GM19238 (cell line): ENCODE measurements around the gene PPP4R3B.
"Not testable (repeated sequence)": the region's sequence is repeated elsewhere in the genome, so short reads cannot be mapped to it uniquely, and the experiment has no call there.

Experiments used
- DNase-seq: peaks from one replicate; pipeline ENCODE4 v3.0.0; 2011; ENCODE audit warnings: low spot score; ENCODE audit not compliant: insufficient read length

Gene PPP4R3B

DNA sequence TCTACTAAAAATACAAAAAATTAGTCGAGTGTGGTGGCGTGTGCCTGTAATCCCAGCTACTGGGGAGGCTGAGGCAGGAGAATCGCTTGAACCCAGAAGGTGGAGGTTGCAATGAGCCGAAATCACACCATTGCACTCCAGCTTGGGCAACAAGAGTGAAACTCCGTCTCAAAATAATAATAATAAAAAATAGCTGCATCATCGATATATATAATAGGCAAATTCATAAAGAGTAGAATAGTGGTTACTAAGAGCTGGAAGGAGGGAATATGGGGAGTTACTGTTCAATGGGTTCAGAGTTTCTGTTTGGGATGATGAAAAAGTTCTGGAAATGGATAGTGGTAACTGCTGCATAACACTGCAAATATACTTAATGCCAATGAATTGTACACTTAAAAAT lies 20.6 kb downstream of the PPP4R3B start:
- DNase-seq = not testable (repeated sequence)

DNA sequence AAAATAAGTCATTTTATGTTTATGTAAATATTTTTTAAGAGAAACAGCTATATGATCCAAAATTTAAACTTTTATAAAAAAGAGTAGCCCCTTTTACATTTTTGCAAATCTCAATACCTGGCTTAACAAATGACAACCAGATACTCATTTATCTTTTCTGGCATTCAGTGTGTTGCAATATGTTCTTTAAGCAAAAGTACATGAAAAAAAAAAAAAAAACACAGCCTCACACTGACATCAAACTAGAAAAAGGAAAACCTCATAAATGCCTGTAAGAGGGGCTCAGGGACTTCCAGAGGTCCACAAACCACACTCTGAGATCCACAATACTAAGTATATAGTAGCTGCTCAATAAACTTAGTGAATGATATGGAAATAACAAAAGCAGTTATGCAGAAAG lies 21.9 kb downstream of the PPP4R3B start:
- DNase-seq = no peak

GRCh38 chr2:55592130-55592529 lies 25.3 kb downstream of the PPP4R3B start:
- no peak for DNase-seq

DNA sequence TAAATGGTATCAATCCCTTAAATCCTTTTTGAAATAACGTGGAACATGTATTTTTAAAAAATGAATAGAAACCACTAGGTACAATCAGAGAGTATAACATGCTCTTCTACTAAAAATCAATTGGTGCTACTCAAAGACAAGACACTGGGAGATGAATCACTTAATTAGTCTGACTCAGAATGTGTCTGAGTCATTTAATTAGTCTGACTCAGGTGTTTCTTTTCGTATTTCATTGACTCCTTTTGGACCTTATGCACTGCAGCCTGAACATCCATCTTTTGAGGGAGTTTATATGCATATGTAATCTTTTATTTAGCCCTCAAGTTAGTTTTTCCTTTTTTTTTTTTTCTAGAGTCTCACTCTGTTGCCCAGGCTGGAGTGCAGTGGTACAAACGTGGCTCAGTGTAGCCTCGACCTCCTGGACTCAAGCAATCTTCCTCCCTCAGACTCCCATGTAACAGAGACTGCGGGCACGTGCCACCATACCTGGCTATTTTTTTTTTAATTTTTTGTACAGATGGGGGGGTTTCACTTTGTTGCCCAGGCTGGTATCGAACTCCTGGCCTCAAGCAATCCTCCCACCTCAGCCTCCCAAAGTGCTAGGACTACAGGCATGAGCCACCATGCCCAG lies 26.5 kb downstream of the PPP4R3B start:
- no peak for DNase-seq

DNA sequence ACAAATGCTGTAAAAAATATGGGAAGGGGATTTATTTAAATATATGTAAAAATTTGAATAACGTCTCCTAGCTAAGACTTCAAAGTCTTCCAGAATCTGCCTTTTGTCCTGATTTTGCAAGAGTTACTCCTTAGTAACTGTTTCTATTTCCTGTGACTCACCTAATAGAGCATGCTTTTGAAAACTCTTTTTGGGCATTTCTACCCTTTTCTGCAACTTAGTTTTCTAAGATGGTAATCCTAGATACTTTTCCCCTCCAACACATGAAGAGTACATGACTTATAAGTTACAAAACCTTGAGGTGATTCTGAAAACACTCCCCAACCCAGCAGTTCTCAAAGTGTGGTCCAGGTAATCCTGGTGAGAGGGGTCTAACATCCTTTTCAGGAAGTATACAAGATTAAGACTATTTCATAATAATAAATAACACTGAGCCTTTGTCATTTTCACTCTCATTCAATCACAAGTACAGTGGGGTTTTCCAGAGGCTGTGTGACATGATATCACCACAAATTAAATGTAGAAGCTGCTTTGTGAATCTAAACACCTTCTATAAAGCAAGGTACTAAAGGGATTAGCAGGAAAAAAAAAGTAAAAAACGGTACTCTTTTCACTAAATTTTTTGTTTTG lies 31.9 kb downstream of the PPP4R3B start:
- DNase-seq = no peak

DNA sequence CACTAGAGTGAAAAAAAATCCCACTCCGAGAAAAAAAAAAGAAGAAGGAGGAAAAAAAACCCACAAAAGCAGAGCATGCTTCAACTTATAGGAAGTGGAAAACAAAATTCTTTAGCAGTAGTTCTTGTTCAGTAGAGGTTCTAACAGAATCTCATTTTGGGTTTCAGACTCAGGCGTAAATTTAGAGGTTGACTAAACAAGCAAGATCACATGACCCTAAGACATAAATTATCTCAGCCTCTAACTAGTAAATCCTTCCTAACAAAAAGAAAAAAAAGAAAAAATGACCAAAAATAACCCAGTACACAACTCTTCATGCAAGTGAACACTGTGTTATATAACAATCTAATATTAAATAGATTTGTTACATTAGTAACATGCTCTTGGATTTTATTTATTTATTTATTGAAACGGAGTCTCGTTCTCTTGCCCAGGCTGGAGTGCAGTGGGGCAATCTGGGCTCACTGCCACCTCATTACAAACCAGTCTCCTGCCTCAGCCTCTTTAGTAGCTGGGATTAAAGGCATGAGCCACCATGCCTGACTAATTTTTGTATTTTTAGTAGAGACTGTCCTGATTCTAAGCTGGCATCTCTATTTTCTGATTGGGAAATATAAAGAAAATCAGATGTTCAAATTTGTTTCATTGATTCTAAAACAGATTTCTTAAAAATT lies 35.4 kb downstream of the PPP4R3B start:
- DNase-seq = no peak

DNA sequence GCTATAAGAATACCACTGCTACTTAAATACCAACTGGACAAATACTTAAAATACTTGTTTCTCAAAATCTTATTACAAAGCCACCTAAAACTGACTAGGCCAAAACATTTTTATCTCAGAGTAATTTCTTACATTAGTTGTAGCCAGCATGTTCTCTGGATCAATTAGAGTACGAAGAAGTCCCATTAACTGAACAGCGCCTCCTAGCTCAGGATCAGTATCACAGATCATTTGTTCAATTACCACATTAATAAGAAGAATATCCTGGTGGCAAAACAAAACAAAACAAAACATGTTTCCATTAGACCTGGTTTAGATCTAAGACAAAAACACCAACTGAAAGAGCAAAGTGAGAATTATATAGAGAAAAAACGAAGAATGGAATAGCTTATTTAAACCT lies 36.0 kb downstream of the PPP4R3B start:
- no peak for DNase-seq

- DNase-seq = not testable (repeated sequence)
Observed at GRCh38 chr2:55569002-55569401, 48.4 kb downstream of the PPP4R3B start.

- no peak for DNase-seq
Observed at GRCh38 chr2:55567298-55567697, 50.1 kb downstream of the PPP4R3B start.

DNA sequence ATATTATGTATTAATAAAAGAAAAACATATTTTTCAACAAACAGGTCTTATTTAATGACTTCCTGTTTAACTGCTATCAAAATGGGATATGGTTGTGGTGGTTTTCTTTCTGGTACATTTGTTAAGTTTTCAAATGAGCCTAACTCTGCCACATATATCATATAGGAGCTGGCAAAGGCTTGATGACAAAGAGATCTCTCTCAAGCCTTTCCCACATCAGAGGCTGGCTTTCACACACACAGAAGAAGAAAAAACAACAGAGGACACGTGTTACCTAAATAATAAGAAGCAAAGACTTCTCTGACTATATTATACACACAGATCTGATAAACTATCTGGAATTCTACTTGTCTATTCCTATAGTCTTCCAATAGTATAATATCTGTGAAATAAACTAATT lies 51.8 kb downstream of the PPP4R3B start:
- no peak for DNase-seq

GRCh38 chr2:55560855-55561254 lies 56.6 kb downstream of the PPP4R3B start:
- no peak for DNase-seq

DNA sequence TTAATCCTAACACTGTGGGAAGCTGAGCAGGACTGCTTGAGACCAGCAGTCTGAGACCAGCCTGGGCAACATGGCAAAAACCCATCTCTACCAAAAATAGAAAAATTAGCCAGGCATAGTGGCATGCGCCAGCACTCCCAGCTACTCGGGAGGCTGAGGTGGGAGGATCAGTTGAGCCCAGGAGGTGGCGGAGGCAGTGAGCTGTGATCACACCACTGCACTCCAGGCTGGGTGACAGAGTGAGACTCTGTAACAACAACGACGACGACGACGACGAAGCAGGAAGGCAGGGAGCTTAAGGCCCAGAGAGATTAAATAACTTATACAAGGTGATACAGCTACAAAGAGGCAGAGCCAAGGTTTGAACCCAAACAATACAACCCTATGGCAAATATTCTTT lies 60.6 kb downstream of the PPP4R3B start:
- no peak for DNase-seq

GRCh38 chr2:55555977-55556376 lies 61.4 kb downstream of the PPP4R3B start:
- DNase-seq = no peak

DNA sequence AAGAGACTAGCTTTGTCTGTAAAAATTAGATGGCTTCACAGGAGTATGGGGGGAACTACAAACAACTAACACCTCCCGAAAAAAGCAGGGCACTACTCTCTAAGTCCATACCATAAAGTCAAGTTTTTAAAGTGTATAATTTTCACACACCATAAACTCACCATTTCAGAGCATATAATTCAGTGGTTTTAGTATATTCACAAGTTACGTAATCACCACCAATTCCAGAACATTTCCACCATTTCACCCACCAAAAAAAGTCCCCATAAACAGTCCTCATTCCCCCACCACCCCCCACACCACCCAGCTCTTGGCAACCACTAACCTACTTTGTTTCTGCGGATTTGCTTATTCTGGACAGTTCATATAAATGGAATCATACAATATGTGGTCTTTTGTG lies 64.1 kb downstream of the PPP4R3B start:
- no peak for DNase-seq

DNA sequence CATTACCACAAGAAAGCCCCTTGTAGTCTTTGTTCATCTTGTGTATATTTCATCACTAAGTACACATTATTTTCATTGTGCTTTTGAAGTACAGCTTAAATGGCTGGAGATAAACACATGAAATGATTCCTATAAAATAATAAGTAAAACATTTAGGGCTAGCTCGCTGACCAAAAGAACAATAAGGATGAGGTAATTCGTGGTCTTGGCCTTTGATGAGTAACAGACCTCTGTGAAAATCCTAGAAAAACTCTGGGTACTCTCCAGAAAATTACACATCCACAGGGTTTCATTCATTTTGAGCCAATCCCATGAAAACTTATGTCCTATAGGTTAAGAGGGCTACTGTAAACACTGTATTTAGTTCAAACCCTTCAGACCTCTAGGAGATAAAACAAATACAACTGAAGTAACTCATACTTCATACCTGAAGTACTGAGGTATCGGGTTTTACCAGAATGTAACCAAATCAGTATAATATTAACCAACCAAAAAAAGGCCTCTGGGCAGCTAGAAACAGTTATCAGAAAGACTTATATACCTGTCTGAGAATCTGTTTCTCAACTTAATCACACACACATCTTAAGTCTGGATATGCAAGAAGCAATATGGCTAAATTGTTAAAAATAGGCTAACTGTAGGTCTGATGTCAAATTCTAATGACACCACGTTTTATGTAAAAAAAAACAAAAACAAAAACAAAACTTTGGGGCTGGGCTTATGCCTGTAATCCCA lies 66.9 kb downstream of the PPP4R3B start:
- no peak for DNase-seq

DNA sequence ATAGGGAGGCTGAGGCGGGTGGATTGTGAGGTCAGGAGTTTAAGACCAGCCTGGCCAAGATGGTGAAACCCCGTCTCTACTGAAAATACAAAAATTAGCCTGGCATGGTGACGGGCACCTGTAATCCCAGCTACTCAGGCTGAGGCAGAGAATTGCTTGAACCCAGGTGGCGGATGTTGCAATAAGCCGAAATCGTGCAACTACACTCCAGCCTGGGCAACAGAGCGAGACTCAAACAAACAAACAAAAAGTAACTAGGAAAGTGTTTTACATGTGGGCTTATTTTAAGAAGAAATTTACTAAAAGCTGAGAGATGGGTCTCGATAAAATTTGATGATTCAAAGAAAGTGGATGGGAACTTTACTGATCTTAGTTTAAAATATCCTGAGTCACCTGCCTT lies 69.7 kb downstream of the PPP4R3B start:
- not testable (repeated sequence) for DNase-seq

- DNase-seq = no peak
Observed at GRCh38 chr2:55547001-55547400, 70.4 kb downstream of the PPP4R3B start.

DNA sequence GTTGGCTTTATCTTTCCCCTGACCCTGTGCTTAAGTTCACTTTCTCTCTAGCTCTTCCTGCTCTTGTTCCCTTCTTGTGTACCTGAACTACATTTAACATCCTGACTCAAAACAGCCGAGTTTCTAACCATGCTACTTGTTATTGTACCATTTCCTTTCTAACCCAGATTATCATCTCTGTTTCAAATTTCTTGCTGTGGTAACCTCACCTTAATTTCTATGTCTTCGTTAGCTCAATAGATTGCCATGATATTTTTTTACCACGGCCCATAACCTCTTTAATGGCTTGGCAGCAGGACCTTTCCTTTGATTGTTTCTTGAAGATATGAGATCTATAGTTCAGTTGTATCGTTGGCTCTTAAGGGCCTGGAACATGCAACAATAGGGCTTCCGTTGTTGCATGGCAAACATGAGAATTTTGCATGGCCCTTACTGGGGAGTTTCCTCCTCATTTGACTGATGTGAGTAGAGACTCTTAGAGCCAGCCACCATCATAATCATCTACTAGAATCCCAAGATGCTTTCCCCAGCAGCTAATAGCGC lies 86.8 kb downstream of the PPP4R3B start:
- no peak for DNase-seq

DNA sequence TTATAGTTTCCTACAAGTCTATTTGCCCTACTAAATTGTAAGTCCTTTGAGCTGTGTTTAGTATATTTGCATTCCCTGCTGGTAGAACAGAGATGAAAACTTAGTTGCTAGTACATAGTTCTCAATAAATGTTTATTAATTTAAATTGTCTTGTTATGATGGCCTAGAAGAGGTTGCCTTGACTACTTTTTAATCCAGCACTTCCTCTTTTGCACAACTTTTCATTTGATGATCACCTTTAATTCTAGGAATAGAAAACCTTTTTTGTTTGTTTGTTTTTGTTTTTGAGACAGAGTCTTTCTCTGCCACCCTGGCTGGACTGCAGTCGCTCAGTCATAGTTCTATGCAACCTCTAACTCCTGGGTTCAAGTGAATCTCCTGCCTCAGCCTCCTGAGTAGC lies 91.2 kb downstream of the PPP4R3B start:
- DNase-seq = no peak

GRCh38 chr2:55524884-55525437 lies 92.5 kb downstream of the PPP4R3B start:
- DNase-seq = no peak
